Stimulated activated CD4-positive, alpha-beta T cell treated with anti-CD3 and anti-CD28 coated beads, Interleukin-4, amount 100 ng/mL, for 24 hours (primary cell): Measurements from ENCODE around the gene RAB6A.
"Not testable (repeated sequence)": the region's sequence is repeated elsewhere in the genome, so short reads cannot be mapped to it uniquely, and the experiment has no call there.

Source experiments
- DNase-seq: peaks from one replicate; pipeline ENCODE4 v3.0.0-alpha.2; 2020

The RAB6A gene

GRCh38 chr11:73760679-73761402, at the start of gene RAB6A:
Gene RAB6A (minus strand): TSS chr11:73761074. CDS start chr11:73760635, 439 bp downstream.
- peak; percentile 100 for DNase-seq

- no peak for DNase-seq
Observed at GRCh38 chr11:73810637-73811036, 49.8 kb upstream of the RAB6A start.

- DNase-seq, result no peak
Observed at GRCh38 chr11:73808052-73808451, 47.2 kb upstream of the RAB6A start.

- no peak for DNase-seq
Observed at GRCh38 chr11:73804712-73805111, 43.8 kb upstream of the RAB6A start.

GRCh38 chr11:73801136-73801535, 40.3 kb upstream of the RAB6A start:
- DNase-seq, result no peak

GRCh38 chr11:73800276-73800806, 39.5 kb upstream of the RAB6A start:
- no peak for DNase-seq

GRCh38 chr11:73797457-73797856, 36.6 kb upstream of the RAB6A start:
- DNase-seq, result no peak

- DNase-seq, result no peak
Observed at GRCh38 chr11:73795925-73796632, 35.2 kb upstream of the RAB6A start.

GRCh38 chr11:73792584-73792983, 31.7 kb upstream of the RAB6A start:
- DNase-seq, result no peak

GRCh38 chr11:73789279-73789670, 28.4 kb upstream of the RAB6A start:
- DNase-seq, result no peak

- peak; percentile 91 for DNase-seq
Observed at GRCh38 chr11:73787643-73788558, 27.0 kb upstream of the RAB6A start, which contains the start of gene MRPL48. Gene MRPL48 (plus strand): TSS chr11:73787874. CDS start chr11:73787972, 98 bp downstream.

GRCh38 chr11:73787051-73787642, 26.3 kb upstream of the RAB6A start:
- DNase-seq, result no peak

- DNase-seq, result not testable (repeated sequence)
Observed at GRCh38 chr11:73785467-73785866, 24.6 kb upstream of the RAB6A start.

GRCh38 chr11:73784734-73785133, 23.9 kb upstream of the RAB6A start:
- no peak for DNase-seq

- DNase-seq, result no peak
Observed at GRCh38 chr11:73784080-73784634, 23.3 kb upstream of the RAB6A start.

- DNase-seq, result no peak
Observed at GRCh38 chr11:73783483-73784020, 22.7 kb upstream of the RAB6A start.

- no peak for DNase-seq
Observed at GRCh38 chr11:73781303-73781702, 20.4 kb upstream of the RAB6A start.

- peak; percentile 99 for DNase-seq
Observed at GRCh38 chr11:73779084-73779902, 18.4 kb upstream of the RAB6A start.

GRCh38 chr11:73770811-73771210, 9.9 kb upstream of the RAB6A start:
- not testable (repeated sequence) for DNase-seq

GRCh38 chr11:73766763-73767162, 5.9 kb upstream of the RAB6A start:
- DNase-seq, result no peak

- no peak for DNase-seq
Observed at GRCh38 chr11:73762732-73763131, 1.9 kb upstream of the RAB6A start.
